GM21423 (cell line): ENCODE results near the gene MEIS2.

ENCODE experiments used
- ATAC-seq: cut with Tn5 transposase; IDR thresholded peaks from one replicate; pipeline ENCODE4 v1.9.1; 2021; ENCODE audit warnings: mild to moderate bottlenecking, moderate library complexity; ENCODE audit not compliant: unreplicated experiment

The MEIS2 gene

GRCh38 chr15:37100109-37100965, at the start of gene MEIS2:
Gene MEIS2, minus strand, starts transcription at chr15:37100549. Its CDS starts 1,083 bp downstream, at chr15:37099466.
- peak; percentile 38 for ATAC-seq

- no peak for ATAC-seq
Observed at GRCh38 chr15:37149146-37149545, 48.8 kb upstream of the MEIS2 start.

- no peak for ATAC-seq
Observed at GRCh38 chr15:37148714-37149113, 48.4 kb upstream of the MEIS2 start.

- no peak for ATAC-seq
Observed at GRCh38 chr15:37143351-37143750, 43.0 kb upstream of the MEIS2 start.

GRCh38 chr15:37142371-37142770, 42.0 kb upstream of the MEIS2 start:
- ATAC-seq: no peak

- ATAC-seq: no peak
Observed at GRCh38 chr15:37140531-37141058, 40.2 kb upstream of the MEIS2 start.

- ATAC-seq: no peak
Observed at GRCh38 chr15:37138591-37139215, 38.4 kb upstream of the MEIS2 start.

- ATAC-seq: no peak
Observed at GRCh38 chr15:37137221-37137620, 36.9 kb upstream of the MEIS2 start.

- no peak for ATAC-seq
Observed at GRCh38 chr15:37136666-37137065, 36.3 kb upstream of the MEIS2 start.

- peak; percentile 77 for ATAC-seq
Observed at GRCh38 chr15:37135225-37135624, 34.9 kb upstream of the MEIS2 start.

- ATAC-seq: no peak
Observed at GRCh38 chr15:37134699-37135131, 34.4 kb upstream of the MEIS2 start.

- ATAC-seq: no peak
Observed at GRCh38 chr15:37134244-37134643, 33.9 kb upstream of the MEIS2 start.

GRCh38 chr15:37133602-37134001, 33.3 kb upstream of the MEIS2 start:
- no peak for ATAC-seq

- no peak for ATAC-seq
Observed at GRCh38 chr15:37132826-37133417, 32.6 kb upstream of the MEIS2 start.

GRCh38 chr15:37131621-37132020, 31.3 kb upstream of the MEIS2 start:
- no peak for ATAC-seq

- ATAC-seq: no peak
Observed at GRCh38 chr15:37130356-37130755, 30.0 kb upstream of the MEIS2 start.

- no peak for ATAC-seq
Observed at GRCh38 chr15:37125143-37125542, 24.8 kb upstream of the MEIS2 start.

GRCh38 chr15:37124331-37124730, 24.0 kb upstream of the MEIS2 start:
- ATAC-seq: no peak

- no peak for ATAC-seq
Observed at GRCh38 chr15:37122703-37123102, 22.4 kb upstream of the MEIS2 start.

GRCh38 chr15:37121492-37121891, 21.1 kb upstream of the MEIS2 start:
- ATAC-seq: no peak

- ATAC-seq: no peak
Observed at GRCh38 chr15:37117030-37117429, 16.7 kb upstream of the MEIS2 start.

- no peak for ATAC-seq
Observed at GRCh38 chr15:37115538-37115937, 15.2 kb upstream of the MEIS2 start.
